HepG2 (cell line): Measurements from ENCODE around the gene ATP1B2. TPM values are rescaled to one million over a fixed set of nuclear protein-coding genes. Genes with fewer than 3 reads are reported as not detected.

Experiments used
- ATF1 ChIP-seq: IDR thresholded peaks from 2 replicates; pipeline ENCODE4 v1.6.1; 2016; ENCODE audit warnings: mild to moderate bottlenecking, control low read depth
- ATF7-NPFF ChIP-seq: sonication (generic); formaldehyde crosslinking; IDR thresholded peaks from 2 replicates; pipeline ENCODE4 v1.8.1; 2023; ENCODE audit warnings: mild to moderate bottlenecking, low read depth, missing genetic modification reagents, moderate library complexity
- EEA1 ChIP-seq: sonication (generic); formaldehyde crosslinking; IDR thresholded peaks from 2 replicates; pipeline ENCODE4 v1.5.1; 2020; ENCODE audit warnings: mild to moderate bottlenecking, missing genetic modification reagents, borderline replicate concordance
- ERF ChIP-seq: IDR thresholded peaks from 2 replicates; pipeline ENCODE4 v1.6.1; 2018; ENCODE audit warnings: missing biosample characterization, missing genetic modification reagents
- ETV5 ChIP-seq: IDR thresholded peaks from 2 replicates; pipeline ENCODE4 v1.6.1; 2018; ENCODE audit warnings: missing biosample characterization, missing genetic modification reagents, inconsistent platforms, borderline replicate concordance
- HIVEP1 ChIP-seq: sonication (generic); formaldehyde crosslinking; IDR thresholded peaks from 2 replicates; pipeline ENCODE4 v1.4.0; 2020; ENCODE audit warnings: mild to moderate bottlenecking, missing genetic modification reagents
- MEF2D ChIP-seq: sonication (generic); formaldehyde crosslinking; IDR thresholded peaks from 2 replicates; pipeline ENCODE4 v1.5.1; 2020; ENCODE audit warnings: mild to moderate bottlenecking, missing genetic modification reagents
- NFKB2 ChIP-seq: sonication (generic); formaldehyde crosslinking; IDR thresholded peaks from 2 replicates; pipeline ENCODE4 v1.4.0; 2020; ENCODE audit warnings: missing genetic modification reagents, borderline replicate concordance
- PPARG ChIP-seq: conservative IDR thresholded peaks from 2 replicates; pipeline ENCODE4 v1.6.1; 2016; ENCODE audit warnings: missing biosample characterization, missing genetic modification reagents
- SMC3 ChIP-seq: IDR thresholded peaks from 2 replicates; pipeline ENCODE4 v1.6.1; 2011; ENCODE audit warnings: low read length, improper control_type of control experiment
- TFDP1 ChIP-seq: IDR thresholded peaks from 2 replicates; pipeline ENCODE4 v1.6.1; 2016; ENCODE audit warnings: missing compliant biosample characterization, missing genetic modification reagents, borderline replicate concordance
- ZHX2 ChIP-seq, 2 experiments: sonication (generic) in 1 of 2; formaldehyde crosslinking in 1 of 2; IDR thresholded peaks; 2 replicates each; pipeline versions ENCODE4 v1.6.1 to v1.9.0; 2014 to 2022; ENCODE audit warnings: antibody characterized with exemption in 1 of 2, borderline replicate concordance in 1 of 2, inconsistent platforms in 1 of 2, low read depth in 1 of 2, missing genetic modification reagents in 1 of 2
- ZNF12 ChIP-seq: sonication (generic); formaldehyde crosslinking; IDR thresholded peaks from 2 replicates; pipeline ENCODE4 v1.5.0; 2020; ENCODE audit warnings: missing genetic modification reagents
- ZNF331 ChIP-seq: sonication (generic); formaldehyde crosslinking; IDR thresholded peaks from 2 replicates; pipeline ENCODE4 v1.4.0; 2020; ENCODE audit warnings: missing genetic modification reagents
- ZNF547 ChIP-seq: sonication (generic); formaldehyde crosslinking; IDR thresholded peaks from 2 replicates; pipeline ENCODE4 v1.5.1; 2020; ENCODE audit warnings: mild to moderate bottlenecking, missing genetic modification reagents
- ZNF670 ChIP-seq: sonication (generic); formaldehyde crosslinking; IDR thresholded peaks from 2 replicates; pipeline ENCODE4 v1.8.0; 2022; ENCODE audit warnings: mild to moderate bottlenecking, missing genetic modification reagents, borderline replicate concordance
- ZNF782 ChIP-seq: sonication (generic); formaldehyde crosslinking; IDR thresholded peaks from 2 replicates; pipeline ENCODE4 v1.4.0; 2020; ENCODE audit warnings: missing genetic modification reagents, mild to moderate bottlenecking, borderline replicate concordance
- ZNF878 ChIP-seq: sonication (generic); formaldehyde crosslinking; IDR thresholded peaks from 2 replicates; pipeline ENCODE4 v1.8.1; 2023; ENCODE audit warnings: mild to moderate bottlenecking, missing genetic modification reagents, moderate library complexity
- polyA plus RNA-seq, 8 experiments: library from polyadenylated mRNA; depleted of rRNA in 3 of 8; stranded (reverse) in 7 of 8; unstranded in 1 of 8; fragments of >200 nt; fragmentation: Illumina TruSeq in 4 of 8; extraction: Trizol in 4 of 8; gene quantifications; 2 replicates each; pipeline versions ENCODE4 v1.2.1 to v1.2.3, GENCODE V29; 2011 to 2016; ENCODE audit warnings: low read depth in 4 of 8, missing spikeins in 1 of 8, mixed read lengths in 1 of 8; ENCODE audit not compliant: insufficient read depth in 1 of 8
- total RNA-seq, 5 experiments: library from RNA; depleted of rRNA; stranded (reverse); fragments of >200 nt; fragmentation: Illumina TruSeq; extraction: Trizol; gene quantifications; 2 replicates each; pipeline ENCODE4 v1.2.3, GENCODE V29; 2016; ENCODE audit warnings: low read depth in 1 of 5
- TF ChIP-seq, protein P1 (sequence below): sonication (generic); formaldehyde crosslinking; IDR thresholded peaks from 2 replicates; pipeline ENCODE4 v1.4.0; 2020; ENCODE audit warnings: missing genetic modification reagents

Gene ATP1B2
- total and polyA plus RNA-seq, 2 of the 13 experiments (the other 11 are each of a cell fraction or from before 2014, with no cell fraction given): not detected

DNA sequence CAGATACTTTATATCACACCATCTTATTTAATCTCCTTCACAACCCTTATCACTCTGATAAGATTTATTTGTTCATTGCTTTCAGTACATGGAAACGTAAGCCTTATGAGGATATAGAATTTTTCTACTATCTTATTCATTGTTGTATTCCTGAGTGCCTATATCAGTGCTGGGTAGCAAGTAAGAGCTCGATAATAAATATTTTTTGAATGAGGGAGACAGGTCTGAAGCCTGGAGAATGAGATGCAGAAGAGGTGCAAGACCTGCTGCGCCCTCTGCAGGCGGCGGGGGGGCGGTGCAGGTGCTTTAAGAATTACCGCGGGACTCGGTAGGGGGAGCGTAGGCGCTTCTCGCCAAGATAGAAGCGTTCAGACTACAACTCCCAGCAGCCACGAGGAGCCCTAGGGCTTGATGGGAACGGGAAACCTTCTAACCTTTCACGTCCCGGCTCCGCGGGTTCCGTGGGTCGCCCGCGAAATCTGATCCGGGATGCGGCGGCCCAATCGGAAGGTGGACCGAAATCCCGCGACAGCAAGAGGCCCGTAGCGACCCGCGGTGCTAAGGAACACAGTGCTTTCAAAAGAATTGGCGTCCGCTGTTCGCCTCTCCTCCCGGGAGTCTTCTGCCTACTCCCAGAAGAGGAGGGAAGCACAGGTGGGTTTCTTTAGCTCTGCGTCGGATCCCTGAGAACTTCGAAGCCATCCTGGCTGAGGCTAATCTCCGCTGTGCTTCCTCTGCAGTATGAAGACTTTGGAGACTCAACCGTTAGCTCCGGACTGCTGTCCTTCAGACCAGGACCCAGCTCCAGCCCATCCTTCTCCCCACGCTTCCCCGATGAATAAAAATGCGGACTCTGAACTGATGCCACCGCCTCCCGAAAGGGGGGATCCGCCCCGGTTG, 37.4 kb downstream of the ATP1B2 start, which contains the start of gene WRAP53 (continued):
- TF ChIP-seq ZNF878 (CRISPR knock-in tag) (peak; percentile 82; the same call in 1 of the 2 replicates), MEF2D (CRISPR knock-in tag) (no peak), ETV5 (CRISPR knock-in tag) (peak; percentile 18; the same call in 1 of the 2 replicates), NFKB2 (CRISPR knock-in tag) (peak; percentile 33; the same call in 1 of the 2 replicates), ATF7-NPFF (CRISPR knock-in tag) (peak; percentile 23; the same call in 1 of the 2 replicates), ZHX2 (IDR thresholded peaks at IDR 0.05; ENCODE audit: low read depth) (peak; percentile 72; the same call in 1 of the 2 replicates), ZHX2 (CRISPR knock-in tag; IDR thresholded peaks at IDR 0.05; ENCODE audit: borderline replicate concordance) (no peak), ERF (CRISPR knock-in tag) (peak; percentile 66), SMC3 (peak; percentile 33), ZNF12 (CRISPR knock-in tag) (no peak), ZNF782 (CRISPR knock-in tag) (no peak), PPARG (CRISPR knock-in tag) (peak; percentile 50; the same call in 1 of the 2 replicates), ZNF670 (peak; percentile 13; the same call in 1 of the 2 replicates), ZNF331 (CRISPR knock-in tag) (no peak), ZNF547 (CRISPR knock-in tag) (no peak), EEA1 (no peak), HIVEP1 (CRISPR knock-in tag) (no peak), ATF1 (CRISPR knock-in tag) (peak; percentile 62), TFDP1 (CRISPR knock-in tag) (peak; percentile 96)
- TF ChIP-seq, protein P1, sequence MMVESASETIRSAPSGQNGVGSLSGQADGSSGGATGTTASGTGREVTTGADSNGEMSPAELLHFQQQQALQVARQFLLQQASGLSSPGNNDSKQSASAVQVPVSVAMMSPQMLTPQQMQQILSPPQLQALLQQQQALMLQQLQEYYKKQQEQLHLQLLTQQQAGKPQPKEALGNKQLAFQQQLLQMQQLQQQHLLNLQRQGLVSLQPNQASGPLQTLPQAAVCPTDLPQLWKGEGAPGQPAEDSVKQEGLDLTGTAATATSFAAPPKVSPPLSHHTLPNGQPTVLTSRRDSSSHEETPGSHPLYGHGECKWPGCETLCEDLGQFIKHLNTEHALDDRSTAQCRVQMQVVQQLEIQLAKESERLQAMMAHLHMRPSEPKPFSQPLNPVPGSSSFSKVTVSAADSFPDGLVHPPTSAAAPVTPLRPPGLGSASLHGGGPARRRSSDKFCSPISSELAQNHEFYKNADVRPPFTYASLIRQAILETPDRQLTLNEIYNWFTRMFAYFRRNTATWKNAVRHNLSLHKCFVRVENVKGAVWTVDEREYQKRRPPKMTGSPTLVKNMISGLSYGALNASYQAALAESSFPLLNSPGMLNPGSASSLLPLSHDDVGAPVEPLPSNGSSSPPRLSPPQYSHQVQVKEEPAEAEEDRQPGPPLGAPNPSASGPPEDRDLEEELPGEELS: no peak; the same call in 1 of the 2 replicates
